T-helper 9 cell (primary cell): ENCODE measurements around the gene TMEM106C.
"Not testable (repeated sequence)": the region's sequence is repeated elsewhere in the genome, so short reads cannot be mapped to it uniquely, and the experiment has no call there.

Experiments
- DNase-seq: peaks from one replicate; pipeline ENCODE4 v3.0.0-alpha.2; 2020

The TMEM106C gene

DNA sequence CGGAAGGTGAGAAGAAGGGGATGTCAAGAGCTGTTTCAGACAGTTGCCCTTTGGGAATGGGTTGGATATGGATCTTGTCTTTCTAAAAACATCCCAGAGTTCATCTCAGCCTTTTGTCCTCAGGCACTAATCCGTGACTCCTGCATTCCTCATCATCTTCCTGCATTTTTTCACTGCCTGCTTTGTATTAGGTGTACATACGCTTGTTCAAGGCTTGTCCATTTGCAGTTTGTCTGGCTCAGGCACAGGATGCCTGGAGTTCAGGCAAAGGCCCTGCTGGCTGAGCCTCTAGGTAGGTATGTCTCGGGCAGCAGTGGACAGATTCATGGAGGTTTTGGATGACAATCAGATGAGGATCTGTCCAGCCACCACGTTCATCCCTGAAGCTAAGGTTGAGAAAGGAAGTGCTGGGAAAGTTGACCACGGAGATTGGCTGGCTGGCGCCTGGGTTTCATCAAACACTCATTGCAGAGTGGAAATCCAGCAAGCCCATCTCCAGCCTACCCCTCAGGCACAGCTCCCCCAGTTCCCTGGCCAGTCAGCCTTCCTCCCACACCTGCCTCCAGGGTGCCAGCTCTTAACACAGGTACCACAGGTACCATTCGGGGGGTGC is 12.4 kb upstream of the TMEM106C start:
- DNase-seq: no peak

DNA sequence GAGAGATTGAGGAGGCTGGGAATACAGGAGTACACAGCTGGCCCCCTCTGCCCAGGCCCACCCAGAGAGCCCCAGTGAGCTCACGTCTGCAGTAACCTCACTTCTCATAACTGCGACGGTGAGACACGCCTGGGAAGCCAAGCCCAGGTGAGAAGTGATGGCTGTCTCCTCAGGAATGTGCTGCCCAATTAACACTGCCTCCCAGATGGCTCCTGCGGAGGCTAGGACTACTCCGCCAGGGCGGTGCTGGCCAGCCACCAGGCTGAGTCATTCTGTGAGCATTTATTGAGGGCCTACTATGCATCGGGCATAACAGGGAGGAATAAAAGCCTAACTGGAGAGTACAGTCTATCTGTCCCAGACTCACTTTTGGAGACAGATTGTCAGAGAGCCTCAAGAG is 9.3 kb upstream of the TMEM106C start:
- DNase-seq: no peak

DNA sequence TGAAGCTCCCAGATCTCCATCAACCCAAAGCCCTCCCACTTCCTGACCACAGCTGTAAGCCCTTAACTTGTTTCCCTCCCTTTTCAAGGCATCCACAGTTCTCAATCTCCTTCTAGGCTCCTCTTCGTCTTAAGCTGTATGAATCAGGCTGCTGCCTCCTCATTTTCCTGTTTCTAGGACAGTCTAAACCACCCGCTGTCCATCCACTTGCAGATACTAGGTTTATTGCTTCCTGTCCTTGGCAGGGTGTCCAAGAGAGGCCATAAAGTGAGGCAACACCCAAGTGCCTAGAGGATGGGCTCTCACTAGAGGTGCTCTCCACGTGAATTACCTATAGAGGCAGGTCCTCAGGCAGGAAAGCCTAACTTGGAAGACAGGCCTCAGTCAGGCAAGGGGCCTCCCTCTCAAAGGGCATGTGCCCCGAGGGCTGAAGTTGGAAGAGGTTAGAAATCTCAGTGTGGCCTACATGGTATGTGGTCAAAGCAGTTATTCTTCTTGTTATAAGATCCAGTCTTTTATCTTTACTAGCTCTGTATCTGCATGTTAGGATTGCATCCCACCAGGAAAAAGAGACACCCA is 8.8 kb upstream of the TMEM106C start:
- DNase-seq: no peak

DNA sequence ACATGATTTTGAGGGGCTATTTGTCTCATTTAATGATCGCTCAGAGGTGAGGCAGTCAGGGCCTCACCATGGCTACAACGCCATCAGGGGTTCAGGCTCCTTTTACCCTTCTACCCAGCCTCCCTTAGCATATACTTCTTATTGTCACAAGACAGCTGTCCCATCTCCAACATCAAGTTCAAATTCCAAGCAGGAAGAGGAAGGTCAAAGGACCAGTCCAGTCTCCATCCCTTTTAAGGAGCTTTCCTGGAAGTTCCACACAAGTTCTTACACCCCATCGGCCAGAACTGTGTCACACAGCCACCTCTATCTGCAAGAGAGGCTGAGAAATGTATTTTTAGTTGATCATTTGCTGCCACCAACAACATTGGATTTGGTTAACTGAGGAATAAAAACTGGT is 8.3 kb upstream of the TMEM106C start:
- no peak for DNase-seq

DNA sequence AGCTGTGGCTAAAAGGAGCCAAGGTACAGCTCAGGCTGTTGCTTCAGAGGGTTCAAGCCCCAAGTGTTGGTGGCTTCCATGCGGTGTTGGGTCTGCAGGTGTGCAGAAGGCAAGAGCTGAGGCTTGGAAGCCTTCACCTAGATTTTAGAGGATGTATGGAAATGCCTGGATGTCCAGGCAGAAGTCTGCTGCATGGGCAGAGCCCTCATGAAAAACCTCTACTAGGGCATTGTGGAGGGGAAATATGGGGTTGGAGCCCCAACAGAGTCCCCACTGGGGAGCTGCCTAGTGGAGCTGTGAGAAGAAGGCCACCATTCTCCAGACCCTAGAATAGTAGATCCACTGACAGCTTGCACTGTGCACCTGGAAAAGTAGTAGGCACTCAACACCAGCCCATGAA is 5.7 kb upstream of the TMEM106C start:
- not testable (repeated sequence) for DNase-seq

DNA sequence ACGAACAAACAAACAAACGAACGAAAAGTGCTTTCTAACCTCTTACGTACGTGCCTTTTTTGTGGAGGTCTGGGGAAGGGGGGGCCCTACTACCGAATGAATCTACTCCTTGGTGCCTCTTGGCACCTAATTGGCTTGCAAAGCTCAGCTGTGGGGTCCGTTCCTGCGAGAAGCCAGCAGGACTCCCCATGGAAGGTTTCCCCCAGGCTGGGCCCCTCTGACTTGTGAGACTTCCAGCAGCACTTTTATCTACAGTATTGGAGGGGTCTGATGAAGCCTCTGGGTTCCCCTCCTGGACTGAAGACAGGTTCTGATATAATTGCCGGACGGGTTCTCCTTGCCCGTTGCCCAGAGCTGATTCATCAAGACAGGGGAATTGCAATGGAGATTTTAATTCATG is 1.2 kb upstream of the TMEM106C start:
- no peak for DNase-seq

DNA sequence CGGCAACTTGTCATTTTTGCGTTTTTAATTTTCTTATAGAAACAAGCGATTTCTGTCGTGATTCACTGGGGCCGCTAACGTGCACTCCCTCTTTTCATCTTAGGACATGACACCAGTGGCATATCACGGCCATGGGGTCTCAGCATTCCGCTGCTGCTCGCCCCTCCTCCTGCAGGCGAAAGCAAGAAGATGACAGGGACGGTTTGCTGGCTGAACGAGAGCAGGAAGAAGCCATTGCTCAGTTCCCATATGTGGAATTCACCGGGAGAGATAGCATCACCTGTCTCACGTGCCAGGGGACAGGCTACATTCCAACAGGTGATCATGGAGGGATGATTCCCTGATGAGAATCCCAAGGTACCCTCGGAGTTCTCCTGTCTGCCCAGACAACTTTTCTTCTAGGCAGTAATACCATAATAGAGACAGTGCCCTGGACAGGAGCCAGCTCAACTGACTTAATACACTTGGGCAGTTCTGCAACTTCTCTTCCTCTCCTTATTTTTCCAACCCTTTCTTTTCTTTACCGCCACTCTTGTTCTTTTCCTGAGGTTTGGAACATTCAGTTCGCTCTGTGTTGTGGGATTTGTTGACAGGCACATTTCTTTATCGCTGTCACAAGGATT is 821 bp downstream of the TMEM106C start:
- DNase-seq: no peak

DNA sequence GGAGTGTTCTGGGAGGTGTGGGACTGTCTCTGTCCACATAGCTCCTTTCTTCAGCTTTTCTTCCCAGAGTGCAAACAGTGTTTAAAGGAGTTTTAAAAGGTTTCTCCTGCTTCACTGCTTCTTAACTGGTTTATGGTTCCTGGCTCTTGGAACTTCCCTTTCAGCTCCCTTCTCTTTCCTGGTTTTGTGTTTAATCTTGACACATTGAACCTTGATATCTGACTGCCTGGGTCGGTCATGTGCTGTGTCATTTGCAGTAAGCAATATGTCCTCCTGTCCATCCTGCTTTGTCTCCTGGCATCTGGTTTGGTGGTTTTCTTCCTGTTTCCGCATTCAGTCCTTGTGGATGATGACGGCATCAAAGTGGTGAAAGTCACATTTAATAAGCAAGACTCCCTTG is 2.2 kb downstream of the TMEM106C start:
- DNase-seq: no peak

DNA sequence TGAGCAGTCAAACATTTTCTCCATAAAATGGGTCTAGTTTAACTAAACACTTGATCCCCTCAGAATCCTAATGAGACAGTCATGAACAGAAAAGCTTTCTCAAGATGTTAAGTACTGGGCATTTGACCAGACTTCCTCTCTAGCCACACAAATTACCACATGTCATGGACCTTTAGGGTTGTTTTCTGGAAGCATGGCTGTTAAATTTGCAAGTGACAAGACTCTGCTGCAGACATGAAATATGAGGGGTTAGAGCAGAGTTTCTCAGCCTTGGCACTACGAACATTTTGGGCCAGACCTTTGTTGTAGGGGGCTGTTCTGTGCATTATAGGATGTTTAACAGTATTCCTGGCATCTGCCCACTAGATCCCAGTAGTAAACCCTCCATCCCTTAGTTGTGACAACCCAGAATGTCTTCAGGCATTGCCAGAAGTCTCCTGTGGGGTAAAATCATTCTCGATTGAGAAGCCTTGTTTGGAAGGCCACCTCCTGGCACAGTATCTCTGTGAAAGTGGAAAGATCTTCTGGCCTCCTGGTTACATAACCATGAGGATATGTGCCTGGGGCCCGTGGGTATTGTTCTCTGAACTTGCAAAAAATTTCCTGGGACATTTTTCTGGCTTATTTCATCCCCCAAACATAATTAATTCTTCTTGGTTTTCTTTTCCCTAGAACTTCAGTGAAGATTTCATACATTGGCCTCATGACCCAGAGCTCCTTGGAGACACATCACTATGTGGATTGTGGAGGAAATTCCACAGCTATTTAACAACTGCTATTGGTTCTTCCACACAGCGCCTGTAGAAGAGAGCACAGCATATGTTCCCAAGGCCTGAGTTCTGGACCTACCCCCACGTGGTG is 4.3 kb downstream of the TMEM106C start:
- DNase-seq: no peak

DNA sequence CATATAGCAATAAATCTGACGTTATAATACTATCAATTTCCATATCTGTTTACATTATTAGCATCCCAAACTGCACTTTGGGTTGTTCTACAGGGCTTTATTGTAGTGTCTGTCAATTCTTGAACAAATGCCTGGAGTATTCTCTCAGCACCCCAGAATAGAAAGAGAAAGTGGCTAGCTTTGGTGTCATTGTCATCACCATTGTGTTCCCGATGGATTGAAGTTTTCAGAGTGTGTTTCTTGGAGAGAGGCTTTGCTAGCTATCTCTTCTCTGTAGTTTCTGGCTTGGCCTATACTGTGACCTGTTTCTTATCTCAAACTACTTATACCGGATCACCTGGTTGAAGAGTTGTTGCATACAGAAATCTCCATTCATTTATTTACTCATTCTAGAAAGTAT is 6.4 kb downstream of the TMEM106C start:
- no peak for DNase-seq

DNA sequence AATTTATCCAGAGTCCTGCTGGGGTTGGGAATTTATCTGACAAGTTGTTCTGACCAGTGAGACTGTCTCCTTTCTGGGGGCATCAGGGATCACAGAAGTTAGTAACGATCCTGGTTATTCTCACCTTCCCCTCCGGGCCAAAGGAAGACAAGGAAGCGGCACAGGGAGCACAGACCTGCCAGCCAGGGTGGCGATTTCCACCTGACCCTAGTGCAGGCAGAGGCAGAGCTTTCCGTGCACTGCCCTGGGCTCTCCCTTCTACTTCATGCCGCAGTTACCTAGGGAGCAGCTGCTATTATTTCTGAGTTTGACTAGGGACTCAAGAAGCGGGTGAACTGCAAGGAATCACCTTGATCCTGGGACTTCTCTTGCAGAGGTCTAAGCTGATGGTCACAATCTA is 7.4 kb downstream of the TMEM106C start:
- no peak for DNase-seq

DNA sequence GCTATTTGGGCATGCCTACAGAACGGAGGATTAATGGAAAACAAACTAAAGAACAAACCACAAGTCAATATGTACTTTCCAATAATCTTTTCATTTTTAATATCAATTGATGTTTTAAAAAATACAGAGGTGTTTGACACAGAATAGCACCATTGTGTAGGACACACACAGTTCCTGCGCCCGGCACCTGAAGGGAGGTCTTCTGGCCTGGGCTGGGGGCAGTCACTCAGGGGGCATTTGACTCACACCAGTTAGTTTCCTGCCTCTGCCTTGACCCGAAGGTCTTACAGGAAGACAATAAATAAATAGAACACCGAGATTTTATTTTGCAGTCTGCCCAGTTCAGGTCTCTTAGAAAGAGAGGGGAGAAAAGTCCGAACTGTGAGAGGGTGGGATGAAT is 9.5 kb downstream of the TMEM106C start:
- no peak for DNase-seq

DNA sequence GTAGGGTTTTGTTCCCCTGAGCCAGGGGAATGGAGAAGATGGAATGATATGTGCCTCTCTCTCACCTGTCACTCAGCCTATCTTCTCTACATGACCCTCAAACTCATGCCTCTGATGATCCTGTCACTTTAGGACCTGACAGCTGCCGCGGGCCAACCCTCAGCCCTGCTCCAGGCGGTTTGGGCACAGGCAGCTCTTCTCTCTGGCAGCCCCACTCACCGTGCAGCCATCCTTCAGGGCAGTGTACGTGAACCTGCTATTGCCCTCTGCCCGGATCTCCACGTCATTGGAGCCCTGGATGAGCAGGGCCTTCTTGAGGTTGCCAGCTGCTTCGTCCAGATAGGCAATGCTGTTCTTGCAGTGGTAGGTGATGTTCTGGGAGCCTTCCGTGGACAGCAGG is 10.5 kb downstream of the TMEM106C start:
- DNase-seq: no peak

DNA sequence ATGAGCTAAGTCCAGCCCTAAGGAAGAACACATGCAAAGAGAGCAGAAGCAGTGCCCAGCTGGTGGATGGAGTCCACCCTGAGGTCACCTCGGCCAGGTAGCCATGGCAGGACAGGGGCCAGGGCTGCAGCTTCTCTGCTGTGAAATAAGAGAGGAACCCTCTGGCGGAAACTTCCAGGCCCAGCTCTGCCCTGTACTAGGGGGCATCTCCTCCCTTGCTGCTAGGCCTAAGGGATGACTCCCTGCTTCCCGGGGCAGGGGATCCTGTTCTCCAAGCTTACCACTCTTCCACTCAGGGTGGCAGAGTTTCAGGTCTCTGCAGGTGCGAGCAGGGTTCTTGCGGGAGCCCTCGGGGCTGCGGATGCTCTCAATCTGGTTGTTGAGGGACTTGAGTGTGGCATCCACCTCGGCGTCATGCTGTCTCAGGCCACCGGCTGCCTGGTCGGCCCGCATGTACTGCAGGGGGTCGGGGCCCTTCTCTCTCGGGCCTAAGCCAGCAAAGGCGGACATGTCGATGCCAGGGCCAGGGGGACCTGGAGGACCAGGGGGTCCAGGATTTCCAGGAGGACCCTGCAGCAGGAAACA is 11.7 kb downstream of the TMEM106C start:
- DNase-seq: no peak

DNA sequence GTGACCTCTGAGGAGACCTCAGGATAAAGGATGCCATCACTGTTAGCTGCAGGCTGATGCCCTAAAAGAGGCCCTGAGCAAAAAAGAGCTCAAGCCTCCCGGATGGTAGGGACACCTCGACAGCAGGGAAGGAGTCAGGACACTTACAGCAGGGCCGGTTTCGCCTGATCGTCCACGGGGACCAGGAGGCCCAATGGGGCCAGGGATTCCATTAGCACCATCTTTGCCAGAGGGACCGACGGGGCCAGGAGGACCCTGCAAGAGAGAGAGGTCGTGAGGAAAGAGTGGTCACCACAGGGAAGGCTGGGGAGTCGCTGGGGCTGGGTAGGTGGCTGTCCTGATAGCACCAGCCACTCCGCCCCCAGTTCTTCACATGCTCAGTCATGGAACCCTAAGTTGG is 12.4 kb downstream of the TMEM106C start:
- no peak for DNase-seq

DNA sequence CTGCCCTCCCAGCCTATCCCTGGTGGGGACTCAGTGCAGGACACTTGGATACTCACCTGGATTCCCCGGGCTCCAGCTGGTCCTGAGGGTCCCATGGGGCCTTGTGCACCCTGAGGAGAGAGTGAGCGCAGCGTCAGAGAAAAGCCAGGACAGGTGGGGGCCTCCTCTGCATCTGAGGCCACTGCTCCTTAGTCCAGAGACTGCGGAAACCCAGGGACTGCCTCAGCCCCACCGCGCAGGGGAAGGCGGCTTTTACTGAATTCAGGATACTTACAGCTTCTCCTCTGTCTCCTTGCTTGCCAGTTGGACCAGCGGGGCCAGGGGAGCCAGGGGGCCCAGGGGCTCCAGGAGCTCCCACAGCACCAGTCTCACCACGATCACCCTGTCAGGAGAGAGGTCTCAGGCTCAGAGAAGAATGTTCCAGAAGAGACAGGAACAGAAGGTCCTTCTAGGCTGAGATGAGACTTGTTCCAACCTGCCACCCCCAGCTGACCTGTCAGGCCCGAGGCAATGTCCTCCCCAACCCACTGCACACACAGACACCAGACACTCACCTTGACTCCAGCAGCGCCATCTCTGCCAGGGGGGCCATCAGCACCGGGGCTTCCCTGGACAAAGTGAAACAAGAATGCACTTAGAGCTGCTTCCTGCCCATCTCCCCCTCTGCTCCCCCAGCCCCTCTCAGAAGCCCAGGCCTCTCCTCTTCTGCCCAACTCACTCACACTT is 13.8 kb downstream of the TMEM106C start:
- no peak for DNase-seq

DNA sequence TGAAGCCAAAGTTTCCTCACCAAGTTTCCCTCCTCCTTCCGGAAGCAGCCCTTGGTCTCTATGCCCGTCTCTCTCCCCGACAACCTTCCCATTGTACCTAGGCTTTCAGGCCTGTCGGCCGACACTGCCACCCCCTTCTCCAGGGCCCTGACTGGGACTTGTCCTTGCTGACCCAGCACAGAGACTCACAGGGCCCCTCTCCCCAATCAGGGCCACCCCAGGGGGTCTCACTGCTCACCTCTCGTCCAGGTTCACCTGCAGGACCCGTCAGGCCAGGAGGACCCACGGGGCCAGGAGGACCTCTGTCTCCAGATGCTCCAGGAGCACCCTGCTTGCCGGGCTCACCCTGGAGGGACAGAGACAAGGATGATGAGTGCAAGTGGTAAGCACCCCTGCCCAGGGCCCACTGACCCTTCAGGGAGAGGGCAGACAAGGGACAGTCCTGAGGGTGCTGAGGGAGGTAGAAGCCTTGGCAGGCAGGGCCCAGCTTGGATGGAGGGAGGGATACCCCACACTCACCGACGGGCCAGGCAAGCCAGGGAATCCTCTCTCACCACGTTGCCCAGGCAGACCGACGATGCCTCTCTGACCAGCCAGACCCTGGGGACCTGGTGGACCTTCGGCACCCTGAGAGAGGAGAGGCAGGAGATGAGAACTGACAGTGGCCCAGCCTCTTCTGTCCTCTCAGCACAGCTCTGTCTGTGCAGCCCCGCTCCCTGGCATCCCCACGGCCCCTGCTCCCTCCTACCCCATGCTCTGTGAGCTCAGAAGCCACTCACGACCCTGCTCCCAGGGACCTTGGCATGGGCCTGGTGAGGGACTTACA is 14.6 kb downstream of the TMEM106C start:
- no peak for DNase-seq

DNA sequence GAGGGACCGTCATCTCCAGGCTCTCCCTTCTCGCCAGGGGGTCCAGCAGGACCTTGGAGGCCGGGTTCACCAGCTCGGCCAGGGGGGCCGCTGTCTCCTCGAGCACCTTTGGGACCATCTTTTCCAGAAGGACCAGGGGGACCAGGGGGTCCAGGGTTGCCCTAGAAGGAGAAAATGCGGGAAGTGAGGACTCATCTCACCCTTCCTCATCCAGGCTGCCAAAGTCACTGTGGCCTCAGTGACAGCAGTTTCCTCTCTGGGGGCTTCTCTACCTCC is 15.1 kb downstream of the TMEM106C start:
- no peak for DNase-seq

DNA sequence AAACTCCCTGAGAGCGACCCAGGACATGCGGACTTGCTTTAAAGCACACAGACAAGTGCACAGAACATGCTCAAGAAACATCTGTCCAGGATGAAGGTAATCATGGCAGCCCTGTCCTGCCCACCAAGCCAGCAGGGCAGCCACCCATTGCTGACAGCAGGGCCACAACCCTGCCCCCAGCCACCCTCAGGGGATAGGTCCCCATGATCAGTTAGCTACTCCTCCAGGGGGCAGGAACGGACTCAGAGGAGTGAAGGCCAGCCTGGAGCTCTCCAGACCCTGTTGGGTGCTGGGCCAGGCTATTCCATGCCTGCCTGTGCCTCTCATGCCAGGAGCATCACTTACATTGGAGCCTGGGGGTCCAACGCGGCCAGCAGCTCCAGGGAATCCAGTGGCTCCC is 15.8 kb downstream of the TMEM106C start:
- no peak for DNase-seq

DNA sequence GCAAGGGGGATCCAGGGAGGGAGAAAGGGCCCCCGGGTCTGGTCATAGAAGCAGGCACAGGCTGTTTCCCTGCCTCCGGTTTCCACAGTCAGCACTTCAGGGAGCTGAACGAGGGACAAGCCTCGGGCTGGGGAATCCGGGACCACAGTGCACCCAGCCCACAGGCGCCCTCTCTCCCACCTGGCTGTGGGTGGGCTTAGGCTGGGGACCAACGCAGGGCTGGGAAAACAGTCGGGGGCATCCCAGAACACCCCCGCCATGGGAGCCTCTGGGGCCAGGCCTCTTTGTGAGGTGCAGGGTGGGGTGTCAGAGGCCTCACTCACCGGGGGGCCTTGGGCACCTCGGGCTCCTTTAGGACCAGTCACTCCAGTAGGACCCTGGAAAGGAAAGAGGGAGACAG is 16.3 kb downstream of the TMEM106C start:
- DNase-seq: no peak

DNA sequence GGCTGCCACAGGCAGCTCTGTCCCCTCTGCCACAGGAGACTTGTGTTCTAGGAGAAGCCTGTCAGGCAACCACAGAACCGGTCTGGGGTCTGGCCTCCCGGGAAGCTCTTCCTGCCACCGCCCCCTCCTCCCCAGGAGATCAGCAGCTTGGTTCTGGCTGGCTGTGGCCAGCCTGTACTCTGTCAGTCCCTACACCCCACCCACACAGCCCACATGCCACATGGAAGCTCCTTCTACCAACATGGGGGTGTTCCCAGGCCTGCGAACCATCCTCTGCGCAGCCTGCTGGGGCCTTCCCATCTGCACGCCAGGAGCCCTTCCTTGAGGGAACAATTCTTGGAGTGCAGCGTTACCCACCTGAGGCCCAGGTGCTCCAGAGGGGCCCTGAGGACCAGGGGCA is 16.8 kb downstream of the TMEM106C start:
- DNase-seq: no peak
